Activated CD4-positive, alpha-beta memory T cell treated with anti-CD3 and anti-CD28 coated beads for 36 hours (primary cell): ENCODE measurements around the gene OOSP4B. TPM values are rescaled to one million over a fixed set of nuclear protein-coding genes. Genes with fewer than 3 reads are reported as not detected.
"Not testable (repeated sequence)": the region's sequence is repeated elsewhere in the genome, so short reads cannot be mapped to it uniquely, and the experiment has no call there.

Experiments used
- CTCF ChIA-PET: fragments of 350-600 bp; sonication (Branson Sonifier 250); formaldehyde crosslinking; loops from one replicate; lab custom pipeline; 2021; ENCODE audit warnings: antibody characterized with exemption, inconsistent platforms; lab: Charles Lee
- POLR2A ChIA-PET: fragments of 350-600 bp; sonication (Branson Sonifier 250); formaldehyde crosslinking; loops from one replicate; lab custom pipeline; 2021; ENCODE audit warnings: antibody characterized with exemption; lab: Charles Lee
- DNase-seq: peaks from one replicate; pipeline ENCODE4 v3.0.0-alpha.2; 2020
- H3K27ac Mint-ChIP-seq: one replicate; pipeline ENCODE4 v1.8.0; 2021; ENCODE audit warnings: mixed read lengths
- H3K27me3 Mint-ChIP-seq: one replicate; pipeline ENCODE4 v1.8.0; 2021; ENCODE audit warnings: mixed read lengths
- H3K36me3 Mint-ChIP-seq: one replicate; pipeline ENCODE4 v1.8.0; 2021; ENCODE audit warnings: mixed read lengths
- H3K4me1 Mint-ChIP-seq: one replicate; pipeline ENCODE4 v1.8.0; 2021; ENCODE audit warnings: low read depth, mixed read lengths
- H3K4me3 Mint-ChIP-seq: one replicate; pipeline ENCODE4 v1.8.0; 2021; ENCODE audit warnings: mild to moderate bottlenecking, mixed read lengths
- H3K9me3 Mint-ChIP-seq: one replicate; pipeline ENCODE4 v1.8.0; 2021; ENCODE audit warnings: mixed read lengths
- intact Hi-C: fragments of 100-400 bp; cut with micrococcal nuclease; formaldehyde crosslinking; loops from one replicate; pipeline ENCODE4 v1.15.1; 2023
- total RNA-seq, 2 experiments: library from RNA; stranded (reverse); gene quantifications; one replicate each; pipeline ENCODE4 v1.2.3, GENCODE V29; 2021

The OOSP4B gene
- total RNA-seq, 2 experiments from 2014 or later = not detected

GRCh38 chr11:60069450-60069849 is 52.5 kb downstream of the OOSP4B start:
- Mint-ChIP-seq H3K4me1 (no peaks in the 10 kb centered on the region), H3K4me3 (no peak overlapping the region), H3K27me3 (peaks cover 4% of the 10 kb centered on the region), H3K36me3 (no peaks in the 10 kb centered on the region), H3K9me3 (no peaks in the 10 kb centered on the region), H3K27ac (no peak overlapping the region)
- ChIA-PET CTCF (interaction anchor here (0.6 kb wide), 1 partner anchor 196 kb away, joined by 4 read pairs; no protein-coding TSS in a partner anchor), POLR2A (no interaction called here)
- intact Hi-C loops = no loop called here
- no peak for DNase-seq

DNA sequence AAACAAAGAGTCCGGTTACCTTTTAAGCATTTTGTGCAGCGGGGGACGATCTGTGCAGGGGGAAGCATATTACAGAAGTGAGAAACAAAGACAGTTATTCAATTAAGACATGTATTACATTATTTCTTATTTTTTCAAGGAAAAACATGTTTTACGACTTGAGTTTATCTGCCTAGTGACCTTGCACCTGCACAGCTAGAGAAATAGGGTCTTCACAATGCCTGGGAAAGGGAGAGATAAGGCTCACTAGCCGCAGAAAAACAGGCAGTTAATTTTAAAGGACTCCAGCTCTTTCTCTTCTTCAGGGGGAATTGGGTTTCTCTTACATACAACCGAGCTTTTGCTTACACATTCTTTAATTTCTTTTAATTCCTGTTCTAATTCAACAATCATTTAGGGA is 54.7 kb downstream of the OOSP4B start:
- H3K27ac Mint-ChIP-seq, H3K4me3 Mint-ChIP-seq, H3K9me3 Mint-ChIP-seq, intact Hi-C loops, H3K36me3 Mint-ChIP-seq, H3K27me3 Mint-ChIP-seq, CTCF ChIA-PET, POLR2A ChIA-PET, DNase-seq, H3K4me1 Mint-ChIP-seq: not testable (repeated sequence)

- ChIA-PET CTCF (no interaction called here), POLR2A (no interaction called here)
- H3K9me3 Mint-ChIP-seq = peaks cover 6% of the 10 kb centered on the region
- no peak for DNase-seq
- H3K4me3 Mint-ChIP-seq = no peak overlapping the region
- no peaks in the 10 kb centered on the region for H3K4me1 Mint-ChIP-seq
- no peaks in the 10 kb centered on the region for H3K36me3 Mint-ChIP-seq
- H3K27ac Mint-ChIP-seq = no peak overlapping the region
- peaks cover 5% of the 10 kb centered on the region for H3K27me3 Mint-ChIP-seq
- intact Hi-C loops = no loop called here
Observed at GRCh38 chr11:60077216-60077817, 60.3 kb downstream of the OOSP4B start.

DNA sequence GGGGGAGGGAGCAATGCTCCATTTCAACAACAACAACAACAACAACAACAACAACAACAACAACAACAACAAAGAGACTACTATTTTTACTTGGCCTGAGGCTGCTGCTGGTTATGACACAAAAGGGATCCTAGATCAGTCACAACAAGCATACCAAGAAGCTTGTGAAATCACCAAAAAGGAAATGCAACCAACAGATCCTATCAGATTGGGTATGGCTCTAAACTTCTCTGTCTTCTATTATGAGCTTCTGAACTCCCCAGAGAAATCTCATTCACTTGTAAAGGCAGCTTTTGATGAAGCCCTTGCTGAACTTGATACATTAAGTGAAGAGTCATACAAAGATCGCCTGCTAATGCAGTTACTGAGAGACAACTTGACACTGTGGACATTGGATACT is 61.0 kb downstream of the OOSP4B start:
- no peaks in the 10 kb centered on the region for H3K36me3 Mint-ChIP-seq
- H3K27me3 Mint-ChIP-seq = peaks cover 6% of the 10 kb centered on the region
- no peak overlapping the region for H3K27ac Mint-ChIP-seq
- ChIA-PET CTCF (no interaction called here), POLR2A (no interaction called here)
- peaks cover 6% of the 10 kb centered on the region for H3K9me3 Mint-ChIP-seq
- no peaks in the 10 kb centered on the region for H3K4me1 Mint-ChIP-seq
- no peak overlapping the region for H3K4me3 Mint-ChIP-seq
- DNase-seq = no peak
- intact Hi-C loops = no loop called here

- Mint-ChIP-seq H3K27me3 (peaks cover 6% of the 10 kb centered on the region), H3K4me3 (no peak overlapping the region), H3K27ac (no peak overlapping the region), H3K4me1 (no peaks in the 10 kb centered on the region), H3K9me3 (peaks cover 6% of the 10 kb centered on the region), H3K36me3 (no peaks in the 10 kb centered on the region)
- POLR2A ChIA-PET = no interaction called here
- DNase-seq = no peak
- CTCF ChIA-PET = no interaction called here
- intact Hi-C loops = no loop called here
Observed at GRCh38 chr11:60078745-60079144, 61.8 kb downstream of the OOSP4B start.

DNA sequence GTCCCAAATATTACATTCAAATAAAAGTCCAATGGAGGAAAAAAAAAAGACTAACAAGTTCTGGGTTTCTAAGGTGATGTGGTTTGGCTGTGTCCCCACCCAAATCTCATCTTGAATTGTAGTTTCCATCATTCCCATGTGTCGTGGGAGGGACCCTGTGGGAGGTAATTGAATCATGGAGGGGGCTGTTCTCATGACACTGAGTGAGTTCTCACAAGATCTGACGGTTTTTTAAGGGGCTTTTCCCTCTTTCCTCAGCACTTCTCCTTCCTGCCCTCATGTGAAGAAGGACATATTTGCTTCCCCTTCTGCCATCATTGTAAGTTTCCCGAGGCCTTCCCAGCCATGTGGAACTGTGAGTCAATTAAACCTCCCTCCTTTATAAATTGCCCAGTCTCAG is 63.6 kb downstream of the OOSP4B start:
- intact Hi-C loops = no loop called here
- no peaks in the 10 kb centered on the region for H3K36me3 Mint-ChIP-seq
- H3K4me3 Mint-ChIP-seq = no peak overlapping the region
- no peak overlapping the region for H3K27ac Mint-ChIP-seq
- H3K27me3 Mint-ChIP-seq = peaks cover 17% of the 10 kb centered on the region
- no peaks in the 10 kb centered on the region for H3K4me1 Mint-ChIP-seq
- ChIA-PET POLR2A (no interaction called here), CTCF (no interaction called here)
- no peak for DNase-seq
- H3K9me3 Mint-ChIP-seq = peaks cover 6% of the 10 kb centered on the region

Other genes starting within 250 kb of the OOSP4B start
- gene MRPL16, start 206.4 kb upstream of the OOSP4B start, total RNA-seq = 10 to 100 TPM; 80.2 to 80.5 TPM
- gene CBLIF, start 171.7 kb upstream of the OOSP4B start, total RNA-seq = not detected
- gene TCN1, start 150.7 kb upstream of the OOSP4B start, total RNA-seq = not detected
- not detected for gene OOSP3, start 138.4 kb upstream of the OOSP4B start, total RNA-seq
- not detected for gene OOSP1, start 78.7 kb upstream of the OOSP4B start, total RNA-seq
- gene OOSP4A, start 53.1 kb upstream of the OOSP4B start, total RNA-seq = not detected
- gene OOSP2, start 23.2 kb downstream of the OOSP4B start, total RNA-seq = not detected
- gene MS4A3, start 39.5 kb downstream of the OOSP4B start, total RNA-seq = not detected
- not detected for gene MS4A2, start 71.5 kb downstream of the OOSP4B start, total RNA-seq
- not detected for gene MS4A6A, start 165.9 kb downstream of the OOSP4B start, total RNA-seq
- not detected for gene MS4A4E, start 226.0 kb downstream of the OOSP4B start, total RNA-seq